GM12878 (cell line): ENCODE results near the gene IQUB. TPM values are rescaled to one million over a fixed set of nuclear protein-coding genes. Genes with fewer than 3 reads are reported as not detected.
A peak's percentile ranks its signal among the peaks of the same experiment; 100 is the strongest.

Source experiments
- ATAC-seq: fragments of 200-7000 bp; cut with Tn5 transposase; 3 replicates; pipeline ENCODE4 v1.9.1; 2020; ENCODE audit warnings: mild to moderate bottlenecking, moderate library complexity
- BruUV-seq: library from RNA; stranded (reverse); fragments of 400-500 nt; replicated peaks from 2 replicates; lab custom pipeline; 2021; lab: Mats Ljungman, UMichigan
- CTCF ChIA-PET: fragments of 300-600 bp; sonication (Branson Sonifier 250); formaldehyde crosslinking; extraction: SDS; loops from one replicate; lab custom pipeline; 2021; ENCODE audit warnings: inconsistent platforms; lab: Yijun Ruan, JAX
- POLR2A ChIA-PET: fragments of 350-600 bp; formaldehyde crosslinking; extraction: SDS; loops from one replicate; lab custom pipeline; 2021; ENCODE audit warnings: inconsistent platforms; lab: Charles Lee
- RAD21 ChIA-PET: fragments of 300-600 bp; sonication (Branson Sonifier 250); formaldehyde crosslinking; loops from one replicate; lab custom pipeline; 2023; ENCODE audit warnings: antibody characterized with exemption; ENCODE audit not compliant: unreplicated experiment; lab: Charles Lee
- SMC1A ChIA-PET: fragments of 300-600 bp; sonication (Branson Sonifier 250); formaldehyde crosslinking; loops from one replicate; lab custom pipeline; 2023; ENCODE audit not compliant: unreplicated experiment, uncharacterized antibody; lab: Charles Lee
- DNase-seq: peaks from one replicate; pipeline ENCODE4 v3.0.0-alpha.2; 2011; ENCODE audit warnings: low read depth, low spot score
- FAIRE-seq: peaks from 3 replicates; lab custom pipeline; 2011; peaks lifted over from hg19 to GRCh38; lab: Jason Lieb, UNC
- H2AFZ ChIP-seq: 2 replicates; pipeline ENCODE4 v1.6.0; 2011; ENCODE audit warnings: low read depth, low read length, control low read depth; ENCODE audit not compliant: control insufficient read depth
- H3K27ac ChIP-seq: 2 replicates; pipeline ENCODE4 v1.5.1; 2011; ENCODE audit warnings: control low read depth; ENCODE audit not compliant: control insufficient read depth, insufficient read depth
- H3K27me3 ChIP-seq, 2 experiments: replicated peaks in 1 of 2; 2 replicates each; pipeline versions ENCODE4 v1.6.0 to v1.6.1; 2011; ENCODE audit warnings: low read length in 1 of 2; ENCODE audit not compliant: control insufficient read depth in 2 of 2, insufficient read depth in 2 of 2
- H3K36me3 ChIP-seq, 2 experiments: 2 replicates each; pipeline ENCODE4 v1.5.1; 2011; ENCODE audit warnings: low read length in 1 of 2; ENCODE audit not compliant: control insufficient read depth in 2 of 2, insufficient read depth in 2 of 2
- H3K4me1 ChIP-seq: 2 replicates; pipeline ENCODE4 v1.6.1; 2011; ENCODE audit warnings: mild to moderate bottlenecking, low read length, moderate library complexity, mixed read lengths; ENCODE audit not compliant: control insufficient read depth, insufficient read depth
- H3K4me2 ChIP-seq: 2 replicates; pipeline ENCODE4 v1.6.0; 2011; ENCODE audit warnings: control low read depth; ENCODE audit not compliant: control insufficient read depth, insufficient read depth
- H3K4me3 ChIP-seq: fragments of 200-600 bp; sonication (generic); 2 replicates; pipeline ENCODE4 v1.5.1; 2016
- H3K79me2 ChIP-seq: 2 replicates; pipeline ENCODE4 v1.6.0; 2011; ENCODE audit warnings: low read length; ENCODE audit not compliant: control insufficient read depth, insufficient read depth
- H3K9ac ChIP-seq: 2 replicates; pipeline ENCODE4 v1.8.0; 2011; ENCODE audit warnings: low read length, control low read depth, mixed read lengths; ENCODE audit not compliant: control insufficient read depth, insufficient read depth
- H3K9me3 ChIP-seq: replicated peaks from 3 replicates; pipeline ENCODE4 v1.5.1; 2011; ENCODE audit warnings: mild to moderate bottlenecking, low read length; ENCODE audit not compliant: control insufficient read depth, insufficient read depth
- H4K20me1 ChIP-seq: 2 replicates; pipeline ENCODE4 v1.6.0; 2011; ENCODE audit not compliant: control insufficient read depth, insufficient read depth
- CBFB ChIP-seq: IDR thresholded peaks from 2 replicates; pipeline ENCODE4 v1.6.1; 2016; ENCODE audit warnings: antibody characterized with exemption, low read depth
- EZH2 ChIP-seq: IDR thresholded peaks from 2 replicates; pipeline ENCODE4 v1.6.1; 2012; ENCODE audit warnings: low read depth, mild to moderate bottlenecking, control low read depth, inconsistent platforms, low read length, borderline replicate concordance; ENCODE audit not compliant: control insufficient read depth
- FOS ChIP-seq: IDR thresholded peaks from 3 replicates; pipeline ENCODE4 v1.6.1; 2011; ENCODE audit warnings: borderline replicate concordance; ENCODE audit not compliant: insufficient read length; ENCODE audit errors: extremely low read depth
- POLR2AphosphoS5 ChIP-seq: IDR thresholded peaks from 2 replicates; pipeline ENCODE4 v1.6.1; 2011; ENCODE audit warnings: mild to moderate bottlenecking, low read length, inconsistent platforms
- RUNX3 ChIP-seq: IDR thresholded peaks from 2 replicates; pipeline ENCODE4 v1.6.1; 2012; ENCODE audit warnings: low read length, inconsistent platforms
- SPI1 ChIP-seq: IDR thresholded peaks from 2 replicates; pipeline ENCODE4 v1.6.1; 2011; ENCODE audit warnings: low read depth, mild to moderate bottlenecking, low read length, moderate library complexity, borderline replicate concordance; ENCODE audit not compliant: insufficient read depth
- WGBS: methylation state at CpG from one replicate; pipeline ENCODE4 v1.1.6; 2016; ENCODE audit warnings: low lambda C conversion rate; ENCODE audit not compliant: insufficient replicate concordance, insufficient coverage; ENCODE audit errors: missing lambda C conversion rate; 5-methylcytosine and 5-hydroxymethylcytosine counted together
- in situ Hi-C: fragments of 300-500 bp; cut with MboI; formaldehyde crosslinking; loops from 9 replicates; pipeline ENCODE4 v1.14.3; 2018; ENCODE audit warnings: mixed read lengths
- intact Hi-C: fragments of 100-400 bp; cut with micrococcal nuclease; formaldehyde crosslinking; loops from one replicate; pipeline ENCODE4 v1.14.2; 2022; ENCODE audit not compliant: unreplicated experiment
- polyA plus RNA-seq, 11 experiments: library from polyadenylated mRNA; depleted of rRNA in 4 of 11; unstranded in 6 of 11; stranded (reverse) in 5 of 11; fragments of >200 nt; fragmentation: Nextera tagmentation in 4 of 11; fragmentation: Illumina TruSeq in 1 of 11; extraction: Ambion mirVana in 4 of 11; extraction: Trizol in 1 of 11; gene quantifications; 1 replicate in 1 of 11; 2 replicates in 10 of 11; pipeline versions ENCODE4 v1.2.1 to v1.2.3, GENCODE V29; 2011 to 2016; ENCODE audit warnings: inconsistent platforms in 2 of 11, missing spikeins in 2 of 11, low read depth in 1 of 11
- total RNA-seq, 4 experiments: library from RNA; depleted of rRNA in 3 of 4; stranded (reverse); fragments of >200 nt in 3 of 4; fragmentation: Illumina TruSeq in 1 of 4; extraction: Trizol in 1 of 4; gene quantifications; 2 replicates each; pipeline versions ENCODE4 v1.2.1 to v1.2.3, GENCODE V29; 2013 to 2021
- TF ChIP-seq, protein P1 (sequence below): fragments of 150-350 bp; IDR thresholded peaks from 2 replicates; pipeline ENCODE4 v1.6.1; 2014; ENCODE audit warnings: mild to moderate bottlenecking, low read depth, low read length
- TF ChIP-seq, protein P2 (sequence below): fragments of 450-650 bp; IDR thresholded peaks from 2 replicates; pipeline ENCODE4 v1.6.1; 2017; ENCODE audit warnings: mild to moderate bottlenecking

IQUB gene
- total and polyA plus RNA-seq, 10 of the 15 experiments (the other 5 are each of a cell fraction or from before 2014, with no cell fraction given): 0.04 to 0.08 TPM; not detected in 8

DNA sequence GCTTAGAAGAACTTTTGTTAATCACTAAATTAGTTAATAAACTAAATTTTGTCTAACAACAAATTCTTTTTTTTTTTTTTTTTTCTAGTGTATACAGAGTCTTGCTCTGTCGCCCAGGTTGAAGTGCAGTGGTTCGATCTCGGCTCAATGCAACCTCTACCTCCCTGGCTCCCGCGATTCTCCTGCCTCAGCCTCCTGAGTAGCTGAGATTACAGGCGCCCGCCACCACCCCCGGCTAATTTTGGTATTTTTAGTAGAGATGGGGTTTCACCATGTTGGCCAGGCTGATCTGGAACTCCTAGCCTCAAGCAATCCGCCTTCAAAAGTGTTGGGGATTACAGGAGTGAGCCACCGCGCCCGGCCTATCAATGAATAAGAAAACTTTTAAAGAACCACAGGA is 1.1 kb upstream of the IQUB start (continued):
- TF ChIP-seq, protein P1, sequence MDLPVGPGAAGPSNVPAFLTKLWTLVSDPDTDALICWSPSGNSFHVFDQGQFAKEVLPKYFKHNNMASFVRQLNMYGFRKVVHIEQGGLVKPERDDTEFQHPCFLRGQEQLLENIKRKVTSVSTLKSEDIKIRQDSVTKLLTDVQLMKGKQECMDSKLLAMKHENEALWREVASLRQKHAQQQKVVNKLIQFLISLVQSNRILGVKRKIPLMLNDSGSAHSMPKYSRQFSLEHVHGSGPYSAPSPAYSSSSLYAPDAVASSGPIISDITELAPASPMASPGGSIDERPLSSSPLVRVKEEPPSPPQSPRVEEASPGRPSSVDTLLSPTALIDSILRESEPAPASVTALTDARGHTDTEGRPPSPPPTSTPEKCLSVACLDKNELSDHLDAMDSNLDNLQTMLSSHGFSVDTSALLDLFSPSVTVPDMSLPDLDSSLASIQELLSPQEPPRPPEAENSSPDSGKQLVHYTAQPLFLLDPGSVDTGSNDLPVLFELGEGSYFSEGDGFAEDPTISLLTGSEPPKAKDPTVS: no peak
- TF ChIP-seq RUNX3: no peak
- TF ChIP-seq POLR2AphosphoS5: no peak
- TF ChIP-seq EZH2: no peak
- TF ChIP-seq CBFB: no peak

DNA sequence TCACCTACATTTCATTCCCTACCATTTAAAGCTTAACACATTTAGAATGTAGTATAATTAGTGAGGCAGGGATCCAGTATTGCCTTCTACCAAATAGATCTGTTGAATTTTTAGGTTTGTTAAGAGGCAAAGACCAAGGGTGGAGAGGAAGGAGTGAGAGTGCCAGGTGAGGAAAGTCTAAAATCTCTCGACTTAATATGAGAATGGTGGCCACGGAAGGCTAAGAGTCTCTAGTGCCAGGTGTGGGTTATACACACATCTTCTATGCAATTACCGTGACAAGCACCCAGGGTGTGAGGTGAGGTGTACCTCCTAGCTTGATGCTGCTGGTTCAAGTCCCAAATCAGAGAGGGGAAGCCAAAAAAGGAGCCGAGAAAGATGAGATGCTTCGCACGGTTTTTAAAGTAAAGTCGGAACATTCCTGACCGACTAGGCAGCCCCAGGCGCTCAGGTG is 439 bp downstream of the IQUB start:
- Histone ChIP-seq H2AFZ (peak overlapping the region; percentile 80), H3K27ac (no peak overlapping the region), H3K79me2 (no peaks in the 10 kb centered on the region), H3K27me3 (peaks cover 0 to 3% of the 10 kb centered on the region in 2 experiments; a peak in 1 of 4 replicates), H3K9ac (no peak overlapping the region), H3K4me2 (peak overlapping the region; percentile 55), H3K36me3 (no peaks in the 10 kb centered on the region), H3K4me1 (no peaks in the 10 kb centered on the region), H3K4me3 (peak overlapping the region; percentile 69), H3K9me3 (no peaks in the 10 kb centered on the region), H4K20me1 (no peaks in the 10 kb centered on the region)
- ChIA-PET RAD21 (interaction anchor here (0.5 to 1.0 kb wide), 2 partner anchors 24 to 566 kb away, joined by 3 to 4 read pairs; partner anchors contain the start of gene NDUFA5), POLR2A (interaction anchor here (0.6 to 0.7 kb wide), 2 partner anchors 216 to 220 kb away, joined by 3 to 5 read pairs; no protein-coding TSS in a partner anchor), CTCF (interaction anchor here (3.0 kb wide), 1 partner anchor 40 kb away, joined by 27 read pairs; no protein-coding TSS in a partner anchor), SMC1A (interaction anchor here (0.6 to 1.6 kb wide), 2 partner anchors 24 to 286 kb away, joined by 3 to 8 read pairs; partner anchors contain the start of gene NDUFA5)
- TF ChIP-seq FOS (no peak), SPI1 (no peak)
- TF ChIP-seq, protein P2, sequence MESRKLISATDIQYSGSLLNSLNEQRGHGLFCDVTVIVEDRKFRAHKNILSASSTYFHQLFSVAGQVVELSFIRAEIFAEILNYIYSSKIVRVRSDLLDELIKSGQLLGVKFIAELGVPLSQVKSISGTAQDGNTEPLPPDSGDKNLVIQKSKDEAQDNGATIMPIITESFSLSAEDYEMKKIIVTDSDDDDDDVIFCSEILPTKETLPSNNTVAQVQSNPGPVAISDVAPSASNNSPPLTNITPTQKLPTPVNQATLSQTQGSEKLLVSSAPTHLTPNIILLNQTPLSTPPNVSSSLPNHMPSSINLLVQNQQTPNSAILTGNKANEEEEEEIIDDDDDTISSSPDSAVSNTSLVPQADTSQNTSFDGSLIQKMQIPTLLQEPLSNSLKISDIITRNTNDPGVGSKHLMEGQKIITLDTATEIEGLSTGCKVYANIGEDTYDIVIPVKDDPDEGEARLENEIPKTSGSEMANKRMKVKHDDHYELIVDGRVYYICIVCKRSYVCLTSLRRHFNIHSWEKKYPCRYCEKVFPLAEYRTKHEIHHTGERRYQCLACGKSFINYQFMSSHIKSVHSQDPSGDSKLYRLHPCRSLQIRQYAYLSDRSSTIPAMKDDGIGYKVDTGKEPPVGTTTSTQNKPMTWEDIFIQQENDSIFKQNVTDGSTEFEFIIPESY: no peak
- BruUV-seq: no TSS peak
- in situ Hi-C loops: no loop called here
- FAIRE-seq: no peak
- peak; percentile 6; the same call in 2 of the 3 replicates for ATAC-seq
- no peak for DNase-seq
- WGBS: 1% methylated on average over 9 of the region's 9 CpGs
- intact Hi-C loops: no loop called here
